Panc1 (cell line): ENCODE results near the gene SHE. TPM values are rescaled to one million over a fixed set of nuclear protein-coding genes. Genes with fewer than 3 reads are reported as not detected.

Experiments
- ATAC-seq: fragments of 200-7000 bp; cut with Tn5 transposase; 2 replicates; pipeline ENCODE4 v1.9.1; 2020; ENCODE audit warnings: mild to moderate bottlenecking, moderate library complexity
- BruUV-seq: library from RNA; stranded (reverse); fragments of 400-500 nt; replicated peaks from 2 replicates; lab custom pipeline; 2021; lab: Mats Ljungman, UMichigan
- CTCF ChIA-PET: fragments of 300-600 bp; sonication (Branson Sonifier 250); formaldehyde crosslinking; loops from one replicate; lab custom pipeline; 2022; ENCODE audit warnings: antibody characterized with exemption; lab: Charles Lee
- POLR2A ChIA-PET: fragments of 300-600 bp; sonication (Branson Sonifier 250); formaldehyde crosslinking; loops from one replicate; lab custom pipeline; 2022; ENCODE audit warnings: antibody characterized with exemption; lab: Charles Lee
- DNase-seq: peaks from one replicate; pipeline ENCODE4 v3.0.0-alpha.2; 2010; ENCODE audit warnings: low read depth, low spot score
- H3K27ac ChIP-seq: 2 replicates; pipeline ENCODE4 v1.5.1; 2011; ENCODE audit warnings: mild to moderate bottlenecking, low read length, inconsistent platforms
- H3K27me3 ChIP-seq: fragments of 200-500 bp; sonication (Bioruptor generic); 2 replicates; pipeline ENCODE4 v1.6.0; 2014; ENCODE audit warnings: low read length, inconsistent platforms; ENCODE audit not compliant: control insufficient read depth, insufficient read depth
- H3K36me3 ChIP-seq: fragments of 200-500 bp; sonication (Bioruptor generic); 2 replicates; pipeline ENCODE4 v1.5.1; 2014; ENCODE audit warnings: inconsistent platforms, mild to moderate bottlenecking, low read length, moderate library complexity; ENCODE audit not compliant: control insufficient read depth, insufficient read depth
- H3K4me1 ChIP-seq: 2 replicates; pipeline ENCODE4 v1.5.1; 2011; ENCODE audit warnings: inconsistent platforms, mild to moderate bottlenecking, low read length, moderate library complexity; ENCODE audit not compliant: control insufficient read depth, insufficient read depth
- H3K4me3 ChIP-seq, 2 experiments: 2 replicates each; pipeline ENCODE4 v1.5.1; 2011 to 2012; ENCODE audit warnings: low read depth in 2 of 2, low read length in 2 of 2, mild to moderate bottlenecking in 2 of 2, inconsistent platforms in 1 of 2, moderate library complexity in 1 of 2
- H3K9me3 ChIP-seq: fragments of 200-500 bp; sonication (Bioruptor generic); 2 replicates; pipeline ENCODE4 v1.5.1; 2014; ENCODE audit warnings: low read depth, mild to moderate bottlenecking, inconsistent platforms, low read length, moderate library complexity; ENCODE audit not compliant: control insufficient read depth, insufficient read depth
- POLR2AphosphoS5 ChIP-seq: IDR thresholded peaks from 2 replicates; pipeline ENCODE4 v1.6.1; 2012; ENCODE audit warnings: mild to moderate bottlenecking, low read depth, low read length, moderate library complexity
- SIN3A ChIP-seq: IDR thresholded peaks from 2 replicates; pipeline ENCODE4 v1.6.1; 2012; ENCODE audit warnings: low read depth, mild to moderate bottlenecking, low read length, moderate library complexity, borderline replicate concordance; ENCODE audit not compliant: insufficient read depth
- TCF7L2 ChIP-seq: IDR thresholded peaks from 2 replicates; pipeline ENCODE4 v1.6.1; 2011; ENCODE audit warnings: mild to moderate bottlenecking, low read depth, low read length, inconsistent platforms
- in situ Hi-C: cut with HindIII; loops from 2 replicates; pipeline ENCODE4 v1.10.0; 2016; ENCODE audit warnings: low sequenced_read_pairs, low pct_unique_long_range_greater_than_20kb
- intact Hi-C: fragments of 100-400 bp; cut with micrococcal nuclease; formaldehyde crosslinking; loops from one replicate; pipeline ENCODE4 v1.10.0; 2022; ENCODE audit not compliant: unreplicated experiment
- total RNA-seq: library from RNA; stranded (reverse); gene quantifications from one replicate; pipeline ENCODE4 v1.2.1, GENCODE V29; 2021; ENCODE audit not compliant: unreplicated experiment
- TF ChIP-seq, protein P1 (sequence below), 2 experiments: IDR thresholded peaks; 2 replicates each; pipeline ENCODE4 v1.6.1; 2011 to 2012; ENCODE audit warnings: low read depth in 2 of 2, control low read depth in 1 of 2, low read length in 1 of 2, mild to moderate bottlenecking in 1 of 2, moderate library complexity in 1 of 2; ENCODE audit not compliant: insufficient read depth in 1 of 2
- TF ChIP-seq, protein P2 (sequence below): fragments of 450-650 bp; IDR thresholded peaks from 2 replicates; pipeline ENCODE4 v1.5.1; 2017; ENCODE audit warnings: mild to moderate bottlenecking

Gene SHE
- total RNA-seq, 1 experiment from 2014 or later = 0.03 TPM

DNA sequence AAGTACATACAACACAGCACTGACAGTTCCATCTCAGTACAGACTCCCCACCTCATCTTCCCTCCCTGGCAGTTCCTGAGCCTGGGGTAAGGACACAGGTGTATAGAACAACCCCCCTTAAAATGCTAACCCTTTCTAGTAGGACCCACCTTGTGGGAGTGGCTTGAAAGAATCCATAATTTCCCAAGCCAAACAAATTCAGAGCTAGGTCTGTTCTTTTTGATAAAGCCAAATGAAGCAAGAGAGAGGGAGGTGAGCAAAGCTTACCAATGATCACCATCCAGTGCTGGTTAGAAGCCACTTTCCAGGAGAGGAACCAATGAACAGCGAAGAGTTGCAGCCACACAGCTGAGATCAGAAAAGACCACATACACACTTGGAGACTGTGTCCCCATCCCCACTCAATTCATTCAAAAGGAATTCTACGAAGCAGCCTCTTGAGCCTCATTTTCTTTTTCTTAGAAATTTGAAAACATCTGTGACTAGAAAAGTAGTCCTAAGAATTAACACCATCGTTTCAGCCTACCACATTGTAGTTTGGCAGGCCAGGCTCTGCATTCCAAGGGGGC is 47.1 kb upstream of the SHE start:
- Histone ChIP-seq H3K4me3 (no peak overlapping the region), H3K9me3 (no peaks in the 10 kb centered on the region), H3K27me3 (no peaks in the 10 kb centered on the region), H3K36me3 (peaks cover 20% of the 10 kb centered on the region), H3K4me1 (peaks cover 17% of the 10 kb centered on the region), H3K27ac (no peak overlapping the region)
- CTCF ChIA-PET = no interaction called here
- POLR2A ChIA-PET = interaction anchor here (0.5 kb wide), 1 partner anchor 89 kb away, joined by 3 read pairs; no protein-coding TSS in a partner anchor
- ATAC-seq (no peak), DNase-seq (no peak)
- in situ Hi-C loops (no loop called here), intact Hi-C loops (loop anchor here (5.0 kb wide), 1 partner anchor 67 kb away; no protein-coding TSS in a partner anchor)
- BruUV-seq = no TSS peak
- TF ChIP-seq, protein P1, sequence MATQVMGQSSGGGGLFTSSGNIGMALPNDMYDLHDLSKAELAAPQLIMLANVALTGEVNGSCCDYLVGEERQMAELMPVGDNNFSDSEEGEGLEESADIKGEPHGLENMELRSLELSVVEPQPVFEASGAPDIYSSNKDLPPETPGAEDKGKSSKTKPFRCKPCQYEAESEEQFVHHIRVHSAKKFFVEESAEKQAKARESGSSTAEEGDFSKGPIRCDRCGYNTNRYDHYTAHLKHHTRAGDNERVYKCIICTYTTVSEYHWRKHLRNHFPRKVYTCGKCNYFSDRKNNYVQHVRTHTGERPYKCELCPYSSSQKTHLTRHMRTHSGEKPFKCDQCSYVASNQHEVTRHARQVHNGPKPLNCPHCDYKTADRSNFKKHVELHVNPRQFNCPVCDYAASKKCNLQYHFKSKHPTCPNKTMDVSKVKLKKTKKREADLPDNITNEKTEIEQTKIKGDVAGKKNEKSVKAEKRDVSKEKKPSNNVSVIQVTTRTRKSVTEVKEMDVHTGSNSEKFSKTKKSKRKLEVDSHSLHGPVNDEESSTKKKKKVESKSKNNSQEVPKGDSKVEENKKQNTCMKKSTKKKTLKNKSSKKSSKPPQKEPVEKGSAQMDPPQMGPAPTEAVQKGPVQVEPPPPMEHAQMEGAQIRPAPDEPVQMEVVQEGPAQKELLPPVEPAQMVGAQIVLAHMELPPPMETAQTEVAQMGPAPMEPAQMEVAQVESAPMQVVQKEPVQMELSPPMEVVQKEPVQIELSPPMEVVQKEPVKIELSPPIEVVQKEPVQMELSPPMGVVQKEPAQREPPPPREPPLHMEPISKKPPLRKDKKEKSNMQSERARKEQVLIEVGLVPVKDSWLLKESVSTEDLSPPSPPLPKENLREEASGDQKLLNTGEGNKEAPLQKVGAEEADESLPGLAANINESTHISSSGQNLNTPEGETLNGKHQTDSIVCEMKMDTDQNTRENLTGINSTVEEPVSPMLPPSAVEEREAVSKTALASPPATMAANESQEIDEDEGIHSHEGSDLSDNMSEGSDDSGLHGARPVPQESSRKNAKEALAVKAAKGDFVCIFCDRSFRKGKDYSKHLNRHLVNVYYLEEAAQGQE (IDR thresholded peaks at IDR 0.05; ENCODE audit: insufficient read depth in 1 of 2, low read depth in 2 of 2, low read length in 1 of 2) = no peak
- TF ChIP-seq, protein P2, sequence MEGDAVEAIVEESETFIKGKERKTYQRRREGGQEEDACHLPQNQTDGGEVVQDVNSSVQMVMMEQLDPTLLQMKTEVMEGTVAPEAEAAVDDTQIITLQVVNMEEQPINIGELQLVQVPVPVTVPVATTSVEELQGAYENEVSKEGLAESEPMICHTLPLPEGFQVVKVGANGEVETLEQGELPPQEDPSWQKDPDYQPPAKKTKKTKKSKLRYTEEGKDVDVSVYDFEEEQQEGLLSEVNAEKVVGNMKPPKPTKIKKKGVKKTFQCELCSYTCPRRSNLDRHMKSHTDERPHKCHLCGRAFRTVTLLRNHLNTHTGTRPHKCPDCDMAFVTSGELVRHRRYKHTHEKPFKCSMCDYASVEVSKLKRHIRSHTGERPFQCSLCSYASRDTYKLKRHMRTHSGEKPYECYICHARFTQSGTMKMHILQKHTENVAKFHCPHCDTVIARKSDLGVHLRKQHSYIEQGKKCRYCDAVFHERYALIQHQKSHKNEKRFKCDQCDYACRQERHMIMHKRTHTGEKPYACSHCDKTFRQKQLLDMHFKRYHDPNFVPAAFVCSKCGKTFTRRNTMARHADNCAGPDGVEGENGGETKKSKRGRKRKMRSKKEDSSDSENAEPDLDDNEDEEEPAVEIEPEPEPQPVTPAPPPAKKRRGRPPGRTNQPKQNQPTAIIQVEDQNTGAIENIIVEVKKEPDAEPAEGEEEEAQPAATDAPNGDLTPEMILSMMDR = no peak
- no peak for TF ChIP-seq POLR2AphosphoS5
- TF ChIP-seq SIN3A = no peak
- TF ChIP-seq TCF7L2 = no peak

DNA sequence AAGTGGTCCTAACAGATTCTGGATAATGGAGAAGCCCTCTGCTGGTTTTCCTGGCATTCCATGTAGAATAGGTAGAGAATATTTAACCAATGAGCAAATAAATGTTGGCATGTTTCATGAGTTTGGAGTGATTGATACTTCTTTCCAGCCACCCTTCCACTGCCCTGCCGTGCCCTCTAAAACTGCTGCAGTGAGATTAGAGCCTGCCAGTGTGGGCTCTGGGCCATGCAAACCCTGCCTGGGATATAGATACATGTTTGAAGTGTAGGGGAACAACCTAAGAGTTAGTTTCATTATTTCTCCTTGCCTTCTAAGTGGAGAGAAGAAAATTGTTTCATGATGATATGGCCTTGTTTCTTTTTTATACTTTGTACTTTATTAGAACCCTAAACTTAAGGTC is 45.8 kb upstream of the SHE start:
- Histone ChIP-seq H3K27ac (no peak overlapping the region), H3K9me3 (no peaks in the 10 kb centered on the region), H3K4me3 (no peak overlapping the region), H3K4me1 (peaks cover 17% of the 10 kb centered on the region), H3K36me3 (peaks cover 14% of the 10 kb centered on the region), H3K27me3 (no peaks in the 10 kb centered on the region)
- ChIA-PET CTCF (no interaction called here), POLR2A (no interaction called here)
- intact Hi-C loops (loop anchor here (5.0 kb wide), 1 partner anchor 66 kb away; no protein-coding TSS in a partner anchor), in situ Hi-C loops (no loop called here)
- no peak for ATAC-seq
- TF ChIP-seq, protein P2 = no peak
- TF ChIP-seq SIN3A (no peak), POLR2AphosphoS5 (no peak), TCF7L2 (no peak)
- TF ChIP-seq, protein P1 (IDR thresholded peaks at IDR 0.05; ENCODE audit: insufficient read depth in 1 of 2, low read depth in 2 of 2, low read length in 1 of 2) = no peak
- no peak for DNase-seq
- no TSS peak for BruUV-seq
